ENCODE data around the gene ZNF205. TPM values are rescaled to one million over a fixed set of nuclear protein-coding genes. Genes with fewer than 3 reads are reported as not detected.

Gene ZNF205
- total and polyA plus RNA-seq, 2 of the 13 experiments (the other 11 are each of a cell fraction or from before 2014, with no cell fraction given) = 5.8 to 10.2 TPM

GRCh38 chr16:3150346-3151218 is 38.2 kb downstream of the ZNF205 start (continued):
- TF ChIP-seq DZIP1 (CRISPR knock-in tag; IDR thresholded peaks at IDR 0.05) (no peak), RFX3 (CRISPR knock-in tag; IDR thresholded peaks at IDR 0.05) (peak; percentile 45), SKI (IDR thresholded peaks at IDR 0.05; ENCODE audit: partially characterized antibody) (peak; percentile 43), E2F2 (CRISPR knock-in tag; IDR thresholded peaks at IDR 0.05; ENCODE audit: borderline replicate concordance) (peak; percentile 76; the same call in 1 of the 2 replicates), TOE1 (CRISPR knock-in tag; IDR thresholded peaks at IDR 0.05) (peak; percentile 55; the same call in 1 of the 2 replicates), RARG (CRISPR knock-in tag; IDR thresholded peaks at IDR 0.05; ENCODE audit: low read depth) (0 out of 2 replicates have a peak, but pooled peaks have one; percentile 66), MAFF (IDR thresholded peaks at IDR 0.05; ENCODE audit: low read depth, low read length) (no peak), KDM3A (CRISPR knock-in tag; IDR thresholded peaks at IDR 0.05; ENCODE audit: low read depth) (peak; percentile 91; the same call in 1 of the 2 replicates), ZNF224 (CRISPR knock-in tag; IDR thresholded peaks at IDR 0.05) (no peak; the same call in 1 of the 2 replicates), ZNF367 (CRISPR knock-in tag; IDR thresholded peaks at IDR 0.05; ENCODE audit: borderline replicate concordance) (no peak), CBFB (CRISPR knock-in tag; IDR thresholded peaks at IDR 0.05) (peak; percentile 22; the same call in 1 of the 2 replicates), RBFOX2 (IDR thresholded peaks at IDR 0.05; ENCODE audit: low read depth, low read length) (peak; percentile 55), RXRA (CRISPR knock-in tag; IDR thresholded peaks at IDR 0.05) (peak; percentile 45; the same call in 1 of the 2 replicates), PRMT3 (CRISPR knock-in tag; IDR thresholded peaks at IDR 0.05; ENCODE audit: borderline replicate concordance, low read depth) (peak; percentile 93; the same call in 1 of the 2 replicates), ZNF503 (CRISPR knock-in tag; IDR thresholded peaks at IDR 0.05) (peak; percentile 60; the same call in 1 of the 2 replicates), SKIL (CRISPR knock-in tag; IDR thresholded peaks at IDR 0.05; ENCODE audit: borderline replicate concordance) (no peak; the same call in 1 of the 2 replicates), HMGXB4 (CRISPR knock-in tag; IDR thresholded peaks at IDR 0.05; ENCODE audit: borderline replicate concordance in 1 of 2, low read depth in 1 of 2) (peak; percentile 99 to 100)

Data from HepG2 (cell line).